ENCODE measurements around the gene POLR3F. TPM values are rescaled to one million over a fixed set of nuclear protein-coding genes. Genes with fewer than 3 reads are reported as not detected.

POLR3F gene
- total and polyA plus RNA-seq, 2 donors (not counting 3 experiments of a cell fraction or from before 2014, with no cell fraction given): 4.5 to 9.8 TPM

DNA sequence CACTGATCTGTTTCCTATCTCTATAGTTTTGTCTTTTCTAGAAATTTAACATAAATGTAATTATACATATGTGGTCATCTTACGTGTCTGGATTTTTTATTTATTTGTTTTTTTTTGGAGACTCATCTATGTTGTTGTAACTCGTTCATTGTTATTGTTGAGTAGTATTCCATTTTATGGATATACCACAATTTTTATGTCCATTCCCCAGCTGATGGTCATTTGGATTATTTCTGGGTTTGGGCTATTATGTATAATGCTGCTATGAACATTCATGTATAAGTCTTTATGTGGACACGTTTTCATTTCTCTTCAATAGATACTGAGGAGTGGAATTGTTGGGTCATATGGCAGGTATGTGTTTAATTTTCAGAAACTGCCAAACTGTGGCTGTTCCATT is 10.6 kb upstream of the POLR3F start:
- no peak overlapping the region for H3K4me2 ChIP-seq (ENCODE audit: insufficient read depth, low read length)
- no peaks in the 10 kb centered on the region for H3K79me2 ChIP-seq (ENCODE audit: control insufficient read depth, insufficient read depth, low read length)
- H3K4me3 ChIP-seq (replicated peaks in 1 of 3; ENCODE audit: insufficient read depth in 1 of 3, low read depth in 1 of 3, low read length in 3 of 3): no peak overlapping the region
- DNase-seq (ENCODE audit: low read depth, low spot score): no peak
- no peak for FAIRE-seq
- H3K27me3 ChIP-seq (ENCODE audit: control insufficient read depth in 2 of 2, insufficient read depth in 2 of 2, low read length in 2 of 2): no peaks in the 10 kb centered on the region
- H3K4me1 ChIP-seq (ENCODE audit: control insufficient read depth, extremely low read depth, insufficient read depth, low read length): no peaks in the 10 kb centered on the region
- no peak overlapping the region for H3K27ac ChIP-seq (ENCODE audit: insufficient read depth, low read depth, low read length)
- no TSS peak for BruUV-seq (replicated peaks)
- no peak overlapping the region for H3K9ac ChIP-seq (replicated peaks; ENCODE audit: extremely low read depth, insufficient read depth, low read length)
- no peaks in the 10 kb centered on the region for H3K36me3 ChIP-seq (ENCODE audit: control insufficient read depth in 2 of 2, extremely low read depth in 1 of 2, insufficient read depth in 2 of 2, low read length in 2 of 2)
- H2AFZ ChIP-seq (ENCODE audit: low read depth, low read length): no peak overlapping the region
- ChIA-PET CTCF (no interaction called here), POLR2A (no interaction called here)
- no peaks in the 10 kb centered on the region for H4K20me1 ChIP-seq (replicated peaks; ENCODE audit: control insufficient read depth, extremely low read depth, insufficient read depth, low read length)
- no peaks in the 10 kb centered on the region for H3K9me3 ChIP-seq (replicated peaks; ENCODE audit: control insufficient read depth, insufficient read depth, low read length)
- no peak for TF ChIP-seq GATA2 (IDR thresholded peaks at IDR 0.05; ENCODE audit: insufficient read depth, insufficient read length, low read depth, low read length)
- TF ChIP-seq CTCF (IDR thresholded peaks at IDR 0.05; ENCODE audit: extremely low read depth in 1 of 2, insufficient read depth in 1 of 2, low read depth in 1 of 2, low read length in 2 of 2): no peak
- no peak for TF ChIP-seq POLR2AphosphoS5 (IDR thresholded peaks at IDR 0.05; ENCODE audit: insufficient read depth, low read depth, low read length)
- TF ChIP-seq POLR2A (IDR thresholded peaks at IDR 0.05; ENCODE audit: low read depth, low read length): no peak
- no peak for TF ChIP-seq MAX (IDR thresholded peaks at IDR 0.05; ENCODE audit: insufficient read depth, insufficient read length)
- TF ChIP-seq JUN (IDR thresholded peaks at IDR 0.05; ENCODE audit: borderline replicate concordance, insufficient read depth, insufficient read length, low read depth): no peak
- no peak for TF ChIP-seq EZH2 (IDR thresholded peaks at IDR 0.05; ENCODE audit: borderline replicate concordance, low read depth, low read length, severe bottlenecking)
- TF ChIP-seq FOS (IDR thresholded peaks at IDR 0.05; ENCODE audit: borderline replicate concordance, insufficient read depth, low read length): no peak
- TF ChIP-seq MYC (IDR thresholded peaks at IDR 0.05; ENCODE audit: low read depth, low read length): no peak
- H3K9me1 ChIP-seq (replicated peaks; ENCODE audit: control insufficient read depth, extremely low read depth, insufficient read depth, low read length): no peaks in the 10 kb centered on the region
- dilution Hi-C loops (cut with MboI; ENCODE audit: extremely low pct_ligation_motif_present, low sequenced_read_pairs) (no loop called here), intact Hi-C loops (cut with micrococcal nuclease) (no loop called here)
